ENCODE data around the gene LAMB4. TPM values are rescaled to one million over a fixed set of nuclear protein-coding genes. Genes with fewer than 3 reads are reported as not detected.

LAMB4 gene
- polyA plus RNA-seq, 2 of the 4 experiments (the other 2 are of a cell fraction): 0.13 to 0.19 TPM

DNA sequence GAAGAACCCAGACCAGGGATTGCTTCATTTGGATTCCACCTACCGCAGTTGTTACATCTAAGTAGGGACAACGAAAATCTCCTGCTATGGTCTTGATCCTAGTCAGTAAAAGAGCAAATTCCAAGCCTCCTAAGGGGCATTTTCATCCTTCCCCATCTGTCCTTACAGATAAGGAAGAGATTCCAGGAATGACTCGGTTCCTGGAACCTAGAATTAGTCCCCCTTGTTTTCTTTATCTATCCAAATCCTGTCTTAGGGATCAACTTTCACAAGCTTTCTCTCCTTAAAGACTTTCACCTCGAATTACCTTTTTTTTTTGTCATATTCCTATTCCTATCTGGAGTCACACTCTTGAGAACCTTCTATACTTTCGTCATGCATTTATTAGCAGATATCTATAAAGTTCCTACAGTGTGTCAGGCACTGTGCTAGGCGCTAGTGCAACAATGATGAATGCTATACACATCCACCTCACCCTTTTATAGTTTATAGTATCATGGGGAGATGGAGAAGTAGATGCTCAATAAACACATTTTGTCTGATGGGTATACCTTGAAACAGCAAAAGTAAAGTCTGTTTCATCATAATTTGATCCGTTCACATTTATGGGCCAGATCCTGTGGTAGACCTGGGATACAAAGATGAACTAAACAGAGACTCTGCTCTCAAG is 39.2 kb downstream of the LAMB4 start:
- no peak overlapping the region for H3K4me2 ChIP-seq
- CTCF ChIA-PET: no interaction called here
- 73% methylated on average over 7 of the region's 7 CpGs for WGBS (ENCODE audit: missing lambda C conversion rate)
- no peak for FAIRE-seq
- H3K4me3 ChIP-seq: no peak overlapping the region
- TF ChIP-seq FOSB (CRISPR knock-in tag; IDR thresholded peaks at IDR 0.05): no peak
- TF ChIP-seq, protein P1, sequence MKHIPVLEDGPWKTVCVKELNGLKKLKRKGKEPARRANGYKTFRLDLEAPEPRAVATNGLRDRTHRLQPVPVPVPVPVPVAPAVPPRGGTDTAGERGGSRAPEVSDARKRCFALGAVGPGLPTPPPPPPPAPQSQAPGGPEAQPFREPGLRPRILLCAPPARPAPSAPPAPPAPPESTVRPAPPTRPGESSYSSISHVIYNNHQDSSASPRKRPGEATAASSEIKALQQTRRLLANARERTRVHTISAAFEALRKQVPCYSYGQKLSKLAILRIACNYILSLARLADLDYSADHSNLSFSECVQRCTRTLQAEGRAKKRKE (CRISPR knock-in tag; IDR thresholded peaks at IDR 0.05; ENCODE audit: low read depth): no peak
- TF ChIP-seq NFE2L2 (conservative IDR thresholded peaks at IDR 0.05; ENCODE audit: low read length): no peak
- TF ChIP-seq, protein P2, sequence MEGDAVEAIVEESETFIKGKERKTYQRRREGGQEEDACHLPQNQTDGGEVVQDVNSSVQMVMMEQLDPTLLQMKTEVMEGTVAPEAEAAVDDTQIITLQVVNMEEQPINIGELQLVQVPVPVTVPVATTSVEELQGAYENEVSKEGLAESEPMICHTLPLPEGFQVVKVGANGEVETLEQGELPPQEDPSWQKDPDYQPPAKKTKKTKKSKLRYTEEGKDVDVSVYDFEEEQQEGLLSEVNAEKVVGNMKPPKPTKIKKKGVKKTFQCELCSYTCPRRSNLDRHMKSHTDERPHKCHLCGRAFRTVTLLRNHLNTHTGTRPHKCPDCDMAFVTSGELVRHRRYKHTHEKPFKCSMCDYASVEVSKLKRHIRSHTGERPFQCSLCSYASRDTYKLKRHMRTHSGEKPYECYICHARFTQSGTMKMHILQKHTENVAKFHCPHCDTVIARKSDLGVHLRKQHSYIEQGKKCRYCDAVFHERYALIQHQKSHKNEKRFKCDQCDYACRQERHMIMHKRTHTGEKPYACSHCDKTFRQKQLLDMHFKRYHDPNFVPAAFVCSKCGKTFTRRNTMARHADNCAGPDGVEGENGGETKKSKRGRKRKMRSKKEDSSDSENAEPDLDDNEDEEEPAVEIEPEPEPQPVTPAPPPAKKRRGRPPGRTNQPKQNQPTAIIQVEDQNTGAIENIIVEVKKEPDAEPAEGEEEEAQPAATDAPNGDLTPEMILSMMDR (IDR thresholded peaks at IDR 0.05): no peak
- no peak for TF ChIP-seq POLR2AphosphoS2 (conservative IDR thresholded peaks at IDR 0.05; ENCODE audit: low read length)
- no peak for TF ChIP-seq KDM5A (IDR thresholded peaks at IDR 0.05)
- no peak for TF ChIP-seq SMC3 (IDR thresholded peaks at IDR 0.05)
- no peak for TF ChIP-seq HOXB5 (CRISPR knock-in tag; IDR thresholded peaks at IDR 0.05)
- no peak for TF ChIP-seq RNF2 (IDR thresholded peaks at IDR 0.05; ENCODE audit: borderline replicate concordance, low read depth)
- TF ChIP-seq HDAC2 (IDR thresholded peaks at IDR 0.05): no peak
- no peak for TF ChIP-seq TFCP2L1 (CRISPR knock-in tag; IDR thresholded peaks at IDR 0.05)
- TF ChIP-seq, protein P3, sequence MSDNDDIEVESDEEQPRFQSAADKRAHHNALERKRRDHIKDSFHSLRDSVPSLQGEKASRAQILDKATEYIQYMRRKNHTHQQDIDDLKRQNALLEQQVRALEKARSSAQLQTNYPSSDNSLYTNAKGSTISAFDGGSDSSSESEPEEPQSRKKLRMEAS (IDR thresholded peaks at IDR 0.05): no peak
- TF ChIP-seq RFX5 (IDR thresholded peaks at IDR 0.05): no peak
- no peak for TF ChIP-seq JUN (IDR thresholded peaks at IDR 0.05)
- no peak for TF ChIP-seq HOXA7 (CRISPR knock-in tag; IDR thresholded peaks at IDR 0.05)
- TF ChIP-seq FOXS1 (CRISPR knock-in tag; IDR thresholded peaks at IDR 0.05): no peak
- TF ChIP-seq ESRRA (IDR thresholded peaks at IDR 0.05; ENCODE audit: borderline replicate concordance, low read length): no peak
- TF ChIP-seq ZFP36 (IDR thresholded peaks at IDR 0.05; ENCODE audit: borderline replicate concordance, partially characterized antibody): no peak
- ATAC-seq: no peak
- H3K27ac ChIP-seq: no peak overlapping the region
- H3K9me3 ChIP-seq: no peaks in the 10 kb centered on the region
- peaks cover 32% of the 10 kb centered on the region for H3K4me1 ChIP-seq
- no peak for DNase-seq (ENCODE audit: low read depth in 1 of 2, low spot score in 1 of 2)
- POLR2A ChIA-PET: interaction anchor here (0.7 kb wide), 1 partner anchor 511 kb away, joined by 5 read pairs; no protein-coding TSS in a partner anchor

- ChIA-PET POLR2A (no interaction called here), CTCF (no interaction called here)
- Histone ChIP-seq H3K9me3 (no peaks in the 10 kb centered on the region), H3K27ac (no peak overlapping the region), H3K4me2 (no peak overlapping the region), H3K4me1 (peaks cover 18% of the 10 kb centered on the region), H3K4me3 (no peak overlapping the region)
- TF ChIP-seq GATA3 (IDR thresholded peaks at IDR 0.05; ENCODE audit: borderline replicate concordance): no peak
- no peak for TF ChIP-seq HOXB5 (CRISPR knock-in tag; IDR thresholded peaks at IDR 0.05)
- TF ChIP-seq ELK1 (IDR thresholded peaks at IDR 0.05; ENCODE audit: low read depth, low read length): no peak
- TF ChIP-seq CBX8 (IDR thresholded peaks at IDR 0.05): no peak
- TF ChIP-seq E2F6 (IDR thresholded peaks at IDR 0.05; ENCODE audit: borderline replicate concordance, low read depth): no peak
- TF ChIP-seq NPAS2 (CRISPR knock-in tag; IDR thresholded peaks at IDR 0.05; ENCODE audit: borderline replicate concordance): no peak
- no peak for TF ChIP-seq RARB (CRISPR knock-in tag; IDR thresholded peaks at IDR 0.05)
- TF ChIP-seq HES2 (IDR thresholded peaks at IDR 0.05): no peak
- no peak for TF ChIP-seq JUN (IDR thresholded peaks at IDR 0.05)
- TF ChIP-seq POLR2AphosphoS2 (conservative IDR thresholded peaks at IDR 0.05; ENCODE audit: low read length): no peak
- TF ChIP-seq, protein P4, sequence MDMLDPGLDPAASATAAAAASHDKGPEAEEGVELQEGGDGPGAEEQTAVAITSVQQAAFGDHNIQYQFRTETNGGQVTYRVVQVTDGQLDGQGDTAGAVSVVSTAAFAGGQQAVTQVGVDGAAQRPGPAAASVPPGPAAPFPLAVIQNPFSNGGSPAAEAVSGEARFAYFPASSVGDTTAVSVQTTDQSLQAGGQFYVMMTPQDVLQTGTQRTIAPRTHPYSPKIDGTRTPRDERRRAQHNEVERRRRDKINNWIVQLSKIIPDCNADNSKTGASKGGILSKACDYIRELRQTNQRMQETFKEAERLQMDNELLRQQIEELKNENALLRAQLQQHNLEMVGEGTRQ (IDR thresholded peaks at IDR 0.05): no peak
- TF ChIP-seq FOSB (CRISPR knock-in tag; IDR thresholded peaks at IDR 0.05): no peak
- no peak for TF ChIP-seq CHD4 (IDR thresholded peaks at IDR 0.05; ENCODE audit: borderline replicate concordance)
- DNase-seq (ENCODE audit: low read depth in 1 of 2, low spot score in 1 of 2) (no peak), ATAC-seq (no peak), FAIRE-seq (no peak)
- WGBS (ENCODE audit: missing lambda C conversion rate): 90% methylated on average over 1 of the region's 1 CpG
These were observed 40.8 kb downstream of the LAMB4 start for GRCh38 chr7:108089381-108089780.

All from A549 (cell line).